Measurements from ENCODE around the gene MOB3B.

- TF ChIP-seq CTCF (IDR thresholded peaks at IDR 0.05) (no peak), EP300 (IDR thresholded peaks at IDR 0.05) (no peak), POLR2A (IDR thresholded peaks at IDR 0.05) (no peak)
Measured at GRCh38 chr9:27331393-27331792, 198.2 kb downstream of the MOB3B start.
